GM19467 (cell line): ENCODE measurements around the gene PCYT2.

ENCODE experiments used
- ATAC-seq: cut with Tn5 transposase; IDR thresholded peaks from one replicate; pipeline ENCODE4 v1.9.1; 2021; ENCODE audit warnings: mild to moderate bottlenecking, moderate library complexity; ENCODE audit not compliant: unreplicated experiment

Gene PCYT2

GRCh38 chr17:81944858-81945257, 33.7 kb upstream of the PCYT2 start:
- ATAC-seq = no peak

GRCh38 chr17:81942167-81942553, 31.0 kb upstream of the PCYT2 start:
- ATAC-seq = no peak

GRCh38 chr17:81941484-81942166, 30.4 kb upstream of the PCYT2 start:
- ATAC-seq = no peak

- no peak for ATAC-seq
These were observed 29.6 kb upstream of the PCYT2 start for GRCh38 chr17:81940538-81941483.

- no peak for ATAC-seq
These were observed 28.7 kb upstream of the PCYT2 start for GRCh38 chr17:81939881-81940385.

- ATAC-seq = no peak
These were observed 28.0 kb upstream of the PCYT2 start for GRCh38 chr17:81939218-81939617.

GRCh38 chr17:81935709-81936084, 24.5 kb upstream of the PCYT2 start:
- ATAC-seq = no peak

GRCh38 chr17:81934850-81935708, 23.9 kb upstream of the PCYT2 start:
- no peak for ATAC-seq

GRCh38 chr17:81934098-81934757, 23.0 kb upstream of the PCYT2 start:
- ATAC-seq = no peak

- ATAC-seq = no peak
These were observed 22.0 kb upstream of the PCYT2 start for GRCh38 chr17:81933178-81933699.

GRCh38 chr17:81932333-81932983, 21.3 kb upstream of the PCYT2 start:
- no peak for ATAC-seq

GRCh38 chr17:81931557-81932332, 20.5 kb upstream of the PCYT2 start:
- ATAC-seq = no peak

- ATAC-seq = no peak
These were observed 20.0 kb upstream of the PCYT2 start for GRCh38 chr17:81931189-81931556.

- ATAC-seq = no peak
These were observed 19.2 kb upstream of the PCYT2 start for GRCh38 chr17:81930142-81931125.

GRCh38 chr17:81929253-81930141, 18.3 kb upstream of the PCYT2 start:
- no peak for ATAC-seq

GRCh38 chr17:81928544-81929252, 17.5 kb upstream of the PCYT2 start:
- ATAC-seq = no peak
